Measurements from ENCODE around the gene HUS1B. TPM values are rescaled to one million over a fixed set of nuclear protein-coding genes. Genes with fewer than 3 reads are reported as not detected.
"Not testable (repeated sequence)": the region's sequence is repeated elsewhere in the genome, so short reads cannot be mapped to it uniquely, and the experiment has no call there.

Gene HUS1B
- total RNA-seq, 1 experiment from 2014 or later: 0.10 TPM

GRCh38 chr6:686497-686896 lies 29.6 kb upstream of the HUS1B start:
- peaks cover 10% of the 10 kb centered on the region; the same call in 1 of the 2 replicates for H3K4me1 ChIP-seq
- H3K27me3 ChIP-seq: no peaks in the 10 kb centered on the region
- peak; percentile 17 to 55 for DNase-seq
- no peaks in the 10 kb centered on the region for H3K36me3 ChIP-seq
- H3K9me3 ChIP-seq (replicated peaks): no peaks in the 10 kb centered on the region
- no peak overlapping the region for H3K4me3 ChIP-seq
- H3K27ac ChIP-seq: no peak overlapping the region

- Histone ChIP-seq H3K4me1 (peaks cover 14% of the 10 kb centered on the region; the same call in 1 of the 2 replicates), H3K36me3 (no peaks in the 10 kb centered on the region), H3K4me3 (no peak overlapping the region), H3K27ac (no peak overlapping the region; the same call in 1 of the 2 replicates), H3K9me3 (replicated peaks) (no peaks in the 10 kb centered on the region), H3K27me3 (no peaks in the 10 kb centered on the region)
- no peak for DNase-seq
Observed at GRCh38 chr6:684831-685636, 28.1 kb upstream of the HUS1B start.

GRCh38 chr6:683742-684440 lies 27.0 kb upstream of the HUS1B start:
- peaks cover 18% of the 10 kb centered on the region; the same call in 1 of the 2 replicates for H3K4me1 ChIP-seq
- H3K9me3 ChIP-seq (replicated peaks): no peaks in the 10 kb centered on the region
- peak; percentile 83 to 86 for DNase-seq
- H3K27me3 ChIP-seq: no peaks in the 10 kb centered on the region
- H3K27ac ChIP-seq: peak overlapping the region; percentile 27
- H3K4me3 ChIP-seq: peak overlapping the region; percentile 29
- H3K36me3 ChIP-seq: no peaks in the 10 kb centered on the region

GRCh38 chr6:680666-681340 lies 23.9 kb upstream of the HUS1B start:
- Histone ChIP-seq H3K4me1 (peaks cover 18% of the 10 kb centered on the region; the same call in 1 of the 2 replicates), H3K36me3 (no peaks in the 10 kb centered on the region), H3K4me3 (no peak overlapping the region), H3K27ac (no peak overlapping the region), H3K9me3 (replicated peaks) (no peaks in the 10 kb centered on the region), H3K27me3 (no peaks in the 10 kb centered on the region)
- peak in 1 of 2 experiments; percentile 14 for DNase-seq

- no peaks in the 10 kb centered on the region for H3K27me3 ChIP-seq
- H3K9me3 ChIP-seq (replicated peaks): no peaks in the 10 kb centered on the region
- peaks cover 18% of the 10 kb centered on the region; the same call in 1 of the 2 replicates for H3K4me1 ChIP-seq
- DNase-seq: peak; percentile 24 to 40
- H3K27ac ChIP-seq: no peak overlapping the region
- no peaks in the 10 kb centered on the region for H3K36me3 ChIP-seq
- no peak overlapping the region for H3K4me3 ChIP-seq
Observed at GRCh38 chr6:680251-680650, 23.4 kb upstream of the HUS1B start.

- H3K27me3 ChIP-seq: no peaks in the 10 kb centered on the region
- no peak overlapping the region for H3K4me3 ChIP-seq
- no peaks in the 10 kb centered on the region for H3K9me3 ChIP-seq (replicated peaks)
- peaks cover 15% of the 10 kb centered on the region; the same call in 1 of the 2 replicates for H3K4me1 ChIP-seq
- H3K36me3 ChIP-seq: no peaks in the 10 kb centered on the region
- no peak for DNase-seq
- H3K27ac ChIP-seq: no peak overlapping the region
Observed at GRCh38 chr6:679282-679681, 22.4 kb upstream of the HUS1B start.

GRCh38 chr6:678520-678919 lies 21.6 kb upstream of the HUS1B start:
- no peak overlapping the region for H3K27ac ChIP-seq
- H3K4me3 ChIP-seq: no peak overlapping the region
- DNase-seq: no peak
- no peaks in the 10 kb centered on the region for H3K9me3 ChIP-seq (replicated peaks)
- no peaks in the 10 kb centered on the region for H3K27me3 ChIP-seq
- peaks cover 15% of the 10 kb centered on the region; the same call in 1 of the 2 replicates for H3K4me1 ChIP-seq
- no peaks in the 10 kb centered on the region for H3K36me3 ChIP-seq

GRCh38 chr6:677919-678318 lies 21.0 kb upstream of the HUS1B start:
- H3K27ac ChIP-seq: no peak overlapping the region
- H3K36me3 ChIP-seq: no peaks in the 10 kb centered on the region
- H3K27me3 ChIP-seq: no peaks in the 10 kb centered on the region
- peaks cover 13% of the 10 kb centered on the region; the same call in 1 of the 2 replicates for H3K4me1 ChIP-seq
- H3K9me3 ChIP-seq (replicated peaks): no peaks in the 10 kb centered on the region
- no peak for DNase-seq
- no peak overlapping the region for H3K4me3 ChIP-seq

- no peak for DNase-seq
- Histone ChIP-seq H3K36me3 (no peaks in the 10 kb centered on the region), H3K4me1 (peaks cover 3% of the 10 kb centered on the region; the same call in 1 of the 2 replicates)
Observed at GRCh38 chr6:674956-675355, 18.1 kb upstream of the HUS1B start.

GRCh38 chr6:674406-674805 lies 17.5 kb upstream of the HUS1B start:
- Histone ChIP-seq H3K27me3 (no peaks in the 10 kb centered on the region), H3K4me1 (no peaks in the 10 kb centered on the region), H3K9me3 (replicated peaks) (no peaks in the 10 kb centered on the region), H3K27ac (no peak overlapping the region), H3K4me3 (no peak overlapping the region), H3K36me3 (no peaks in the 10 kb centered on the region)
- no peak for DNase-seq

More at GRCh38 chr6:674956-675355, 18.1 kb upstream of the HUS1B start:
- H3K4me3 ChIP-seq: no peak overlapping the region
- H3K9me3 ChIP-seq (replicated peaks): no peaks in the 10 kb centered on the region
- no peaks in the 10 kb centered on the region for H3K27me3 ChIP-seq
- H3K27ac ChIP-seq: no peak overlapping the region

GRCh38 chr6:667253-667927 lies 10.5 kb upstream of the HUS1B start:
- H3K4me3 ChIP-seq: no peak overlapping the region
- H3K27ac ChIP-seq: no peak overlapping the region
- DNase-seq: no peak

GRCh38 chr6:665403-666267 lies 8.7 kb upstream of the HUS1B start:
- no peak for DNase-seq
- no peak overlapping the region for H3K4me3 ChIP-seq
- no peak overlapping the region for H3K27ac ChIP-seq
- no peaks in the 10 kb centered on the region for H3K27me3 ChIP-seq
- H3K9me3 ChIP-seq (replicated peaks): no peaks in the 10 kb centered on the region
- H3K4me1 ChIP-seq: no peaks in the 10 kb centered on the region
- H3K36me3 ChIP-seq: no peaks in the 10 kb centered on the region

More at GRCh38 chr6:667253-667927, 10.5 kb upstream of the HUS1B start:
- no peaks in the 10 kb centered on the region for H3K9me3 ChIP-seq (replicated peaks)
- no peaks in the 10 kb centered on the region for H3K4me1 ChIP-seq
- H3K36me3 ChIP-seq: no peaks in the 10 kb centered on the region
- H3K27me3 ChIP-seq: no peaks in the 10 kb centered on the region

GRCh38 chr6:663788-664187 lies 6.9 kb upstream of the HUS1B start:
- not testable (repeated sequence) for H3K36me3 ChIP-seq; H3K27ac ChIP-seq; H3K27me3 ChIP-seq; DNase-seq; H3K9me3 ChIP-seq (replicated peaks); H3K4me1 ChIP-seq; H3K4me3 ChIP-seq

All from SJCRH30 (cell line).